NCI-H1105 treated with DMSO at 0.1 percent for 48 hours (cell line): ENCODE measurements around the gene MON1A.
A peak's percentile ranks its signal among the peaks of the same experiment; 100 is the strongest.

Experiments used
- DNase-seq: peaks from one replicate; lab custom pipeline; 2025; lab: John Stamatoyannopoulos, UW

The MON1A gene

GRCh38 chr3:49889296-49889695 is 40.3 kb downstream of the MON1A start:
- DNase-seq: no peak

- DNase-seq: no peak
These were observed 42.7 kb downstream of the MON1A start for GRCh38 chr3:49886922-49887265.

GRCh38 chr3:49883998-49884397 is 45.6 kb downstream of the MON1A start:
- no peak for DNase-seq

GRCh38 chr3:49882166-49882565 is 47.4 kb downstream of the MON1A start:
- DNase-seq: no peak

- DNase-seq: no peak
These were observed 48.9 kb downstream of the MON1A start for GRCh38 chr3:49880581-49881315.

- no peak for DNase-seq
These were observed 49.9 kb downstream of the MON1A start for GRCh38 chr3:49879721-49880120.

- no peak for DNase-seq
These were observed 50.9 kb downstream of the MON1A start for GRCh38 chr3:49878686-49879085.

- DNase-seq: no peak
These were observed 51.9 kb downstream of the MON1A start for GRCh38 chr3:49877716-49878115.

- no peak for DNase-seq
These were observed 53.0 kb downstream of the MON1A start for GRCh38 chr3:49876567-49876966.

GRCh38 chr3:49873623-49874022 is 56.0 kb downstream of the MON1A start:
- no peak for DNase-seq

GRCh38 chr3:49872801-49873281 is 56.8 kb downstream of the MON1A start:
- no peak for DNase-seq

GRCh38 chr3:49871531-49872153 is 58.0 kb downstream of the MON1A start:
- DNase-seq: no peak

GRCh38 chr3:49869525-49870126 is 60.0 kb downstream of the MON1A start, which contains the start of gene CAMKV:
TSS of gene CAMKV (minus strand) at chr3:49869906. CDS start at chr3:49862388, 7,518 bp downstream.
- peak; percentile 23 for DNase-seq

- DNase-seq: no peak
These were observed 60.6 kb downstream of the MON1A start for GRCh38 chr3:49868862-49869466.

GRCh38 chr3:49867871-49868321 is 61.7 kb downstream of the MON1A start:
- no peak for DNase-seq

- no peak for DNase-seq
These were observed 62.2 kb downstream of the MON1A start for GRCh38 chr3:49867400-49867799.

- DNase-seq: no peak
These were observed 64.3 kb downstream of the MON1A start for GRCh38 chr3:49865198-49865784.

GRCh38 chr3:49864505-49864904 is 65.1 kb downstream of the MON1A start:
- DNase-seq: no peak

GRCh38 chr3:49859576-49860305 is 69.9 kb downstream of the MON1A start:
- DNase-seq: no peak
